Cerebellar cortex (tissue), 1 donor: ENCODE results near the gene GNAL.
A peak's percentile ranks its signal among the peaks of the same experiment; 100 is the strongest.
"Not testable (repeated sequence)": the region's sequence is repeated elsewhere in the genome, so short reads cannot be mapped to it uniquely, and the experiment has no call there.

Source experiments
- DNase-seq: peaks from one replicate; pipeline ENCODE4 v3.0.0-alpha.2; 2015; ENCODE audit warnings: low spot score

GNAL gene

GRCh38 chr18:11688972-11689668, at the start of gene GNAL:
TSS of gene GNAL (plus strand) at chr18:11689264. CDS start at chr18:11689564, 300 bp downstream.
- DNase-seq: peak; percentile 39

DNA sequence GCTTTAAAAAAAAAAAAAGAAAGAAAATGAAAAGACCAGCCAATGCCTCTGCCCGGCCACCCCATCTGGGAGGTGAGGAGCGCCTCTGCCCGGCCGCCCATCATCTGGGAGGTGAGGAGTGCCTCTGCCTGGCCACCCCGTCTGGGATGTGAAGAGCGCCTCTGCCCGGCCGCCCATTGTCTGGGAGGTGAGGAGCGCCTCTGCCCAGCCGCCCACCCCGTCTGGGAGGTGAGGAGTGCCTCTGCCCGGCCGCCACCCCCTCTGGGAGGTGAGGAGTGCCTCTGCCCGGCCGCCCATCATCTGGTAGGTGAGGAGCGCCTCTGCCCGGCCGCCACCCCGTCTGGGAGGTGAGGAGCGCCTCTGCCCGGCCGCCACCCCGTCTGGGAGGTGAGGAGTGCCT, 41.8 kb upstream of the GNAL start:
- DNase-seq: not testable (repeated sequence)

- DNase-seq: not testable (repeated sequence)
Measured at GRCh38 chr18:11647804-11648203, 41.3 kb upstream of the GNAL start.

DNA sequence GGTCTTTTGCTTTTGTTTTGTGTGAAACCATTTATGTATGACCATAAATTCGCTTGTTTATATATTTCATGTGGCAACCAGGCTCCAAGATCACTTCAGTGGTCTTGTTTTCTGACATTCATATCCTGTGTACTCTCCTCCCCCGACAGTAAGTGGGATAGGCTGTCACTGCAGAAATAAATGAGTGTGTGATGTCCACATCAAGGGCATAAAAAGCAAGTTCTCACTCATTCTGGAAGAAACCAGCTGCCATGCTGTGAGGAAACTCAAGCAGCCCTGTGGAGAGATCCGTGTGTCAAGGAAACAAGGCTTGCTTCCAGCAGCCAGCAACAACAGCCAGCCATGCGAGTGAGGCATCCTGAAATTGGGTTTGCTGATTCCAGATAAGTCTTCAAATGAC, 39.2 kb upstream of the GNAL start:
- no peak for DNase-seq

DNA sequence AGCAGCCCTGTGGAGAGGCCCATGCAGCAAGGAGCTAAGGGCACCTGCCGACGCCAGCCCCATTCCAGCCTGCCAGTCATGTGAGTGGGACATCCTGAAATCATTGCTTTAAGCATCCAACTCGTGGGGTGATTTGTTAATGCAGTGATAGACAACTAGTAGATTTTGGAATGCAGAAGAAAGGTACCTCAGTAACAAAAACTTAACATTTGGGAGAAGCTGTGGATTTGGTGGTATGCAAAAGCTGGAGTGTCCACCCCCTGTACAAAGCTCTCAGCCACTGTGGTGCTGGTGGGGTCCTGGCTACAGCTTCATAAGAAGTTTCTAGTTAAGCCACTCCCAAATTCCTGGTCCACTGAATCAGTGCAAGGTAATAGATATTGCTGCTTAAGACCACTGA, 37.2 kb upstream of the GNAL start:
- no peak for DNase-seq

DNA sequence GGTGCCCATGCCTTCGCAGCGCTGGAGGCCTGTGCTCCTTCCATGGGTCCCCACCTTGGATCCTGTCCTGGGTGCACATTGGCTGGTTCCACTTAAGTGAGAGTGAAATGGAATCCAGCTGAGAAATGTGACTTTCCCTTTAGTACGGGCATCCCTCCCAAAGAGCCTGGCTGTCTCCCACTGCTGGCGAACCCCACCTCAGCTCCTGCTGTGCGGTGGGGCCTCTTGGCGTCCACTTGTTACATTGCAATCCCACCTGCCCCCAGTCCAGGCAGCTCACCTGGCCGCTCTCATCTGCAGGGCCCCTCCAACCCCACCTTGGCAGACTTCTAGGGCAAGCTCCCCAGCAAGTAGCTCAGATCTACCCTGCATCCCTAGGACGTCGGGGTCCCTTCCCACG, 35.5 kb upstream of the GNAL start:
- DNase-seq: no peak

DNA sequence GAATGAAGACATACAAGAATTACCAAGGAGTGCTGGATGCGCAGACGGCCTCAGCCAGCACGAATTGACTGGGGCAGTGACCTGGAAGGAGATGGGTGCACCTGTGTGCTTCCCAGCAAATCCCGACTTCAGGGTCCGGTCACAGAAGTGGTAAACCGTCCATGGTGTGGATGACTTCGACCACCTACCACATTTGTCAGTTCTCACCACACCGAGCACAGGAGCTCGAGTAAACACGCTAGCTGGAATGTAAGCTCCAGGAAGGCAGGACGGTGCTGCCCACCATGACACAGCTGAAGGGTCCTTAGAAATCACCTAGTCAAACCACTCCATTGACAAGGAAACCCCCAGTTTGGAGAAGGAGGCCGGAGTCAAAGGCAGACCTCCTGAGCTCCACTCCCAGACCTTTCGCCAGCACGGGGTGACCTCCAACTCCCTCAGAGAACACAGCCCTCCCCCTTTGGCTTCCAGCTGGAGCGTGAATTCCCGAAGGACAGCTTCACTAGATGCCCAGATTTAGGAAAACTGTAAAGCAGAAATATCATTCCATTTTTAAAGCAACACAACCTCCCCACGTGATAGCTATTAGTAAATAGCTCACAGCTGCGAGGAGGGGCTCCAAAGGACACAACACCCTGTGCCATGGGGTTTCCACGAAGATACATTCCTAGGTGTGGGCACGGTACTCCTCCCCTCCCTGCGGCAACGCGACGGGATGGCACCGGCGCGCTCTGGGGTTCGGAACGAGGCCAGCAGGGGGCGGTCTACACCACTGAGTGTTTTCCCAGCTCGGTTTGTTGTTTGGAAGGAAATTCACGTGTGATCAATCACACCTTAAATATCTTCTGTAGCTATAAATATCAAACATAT, 34.1 kb upstream of the GNAL start:
- peak; percentile 22 for DNase-seq

- DNase-seq: no peak
Measured at GRCh38 chr18:11655606-11655932, 33.5 kb upstream of the GNAL start.

DNA sequence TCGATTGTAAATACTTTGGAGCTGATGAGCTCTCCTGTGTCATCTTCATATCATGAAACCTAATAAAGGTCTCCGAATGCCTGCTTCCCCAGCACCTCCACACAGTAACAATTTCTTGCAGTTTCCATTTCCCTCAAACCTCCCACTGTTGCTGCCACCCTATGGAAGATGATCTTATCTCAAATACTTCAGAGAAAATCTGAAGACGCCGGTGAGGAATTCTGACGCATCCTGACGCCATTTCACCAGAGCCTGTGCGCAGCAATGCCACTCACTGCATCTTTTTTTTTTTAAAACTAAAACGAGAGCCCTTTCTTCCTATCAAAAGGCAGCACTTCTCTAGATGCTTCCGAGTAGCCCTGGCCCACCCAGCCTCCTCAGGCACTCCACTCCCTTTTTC, 31.9 kb upstream of the GNAL start:
- no peak for DNase-seq

GRCh38 chr18:11657554-11657953, 31.5 kb upstream of the GNAL start:
- no peak for DNase-seq

DNA sequence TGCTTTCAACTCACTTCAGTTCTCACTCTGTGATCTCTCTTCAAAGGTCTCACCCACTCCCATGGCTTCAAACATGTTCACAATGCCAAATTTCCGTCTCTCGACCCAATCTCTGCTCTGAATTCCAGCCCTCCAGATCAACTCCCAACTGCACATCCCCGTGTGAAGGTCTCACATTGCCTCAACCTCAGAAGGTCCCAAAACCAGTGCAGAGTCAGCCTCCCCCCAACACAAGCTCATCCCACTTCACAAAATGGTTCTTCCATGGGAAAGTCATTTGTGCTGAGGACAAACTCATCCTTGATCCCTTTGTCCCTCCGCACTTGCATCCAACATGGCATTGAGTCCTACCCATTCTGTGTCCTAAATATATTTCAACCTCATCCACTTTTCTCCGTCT, 31.0 kb upstream of the GNAL start:
- DNase-seq: no peak

DNA sequence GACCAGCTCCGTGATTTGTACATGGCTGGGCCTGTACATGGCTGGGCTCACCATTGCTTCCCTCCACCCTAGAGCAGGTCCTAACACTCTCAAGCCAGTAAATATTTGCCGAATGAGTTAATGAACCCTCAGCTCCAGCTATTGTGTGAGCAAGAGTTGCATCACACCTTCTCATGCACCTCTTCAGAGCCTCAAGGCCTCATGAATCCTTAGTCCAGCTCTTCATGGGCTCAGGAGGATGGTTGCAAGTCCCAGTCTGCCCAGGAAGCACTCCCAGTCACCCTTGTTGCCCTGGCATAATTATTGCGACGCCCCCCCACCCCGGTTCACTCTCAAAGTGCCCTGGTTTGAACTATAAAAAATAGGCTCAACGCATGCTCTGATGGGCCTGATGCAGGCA, 30.1 kb upstream of the GNAL start:
- DNase-seq: no peak

- no peak for DNase-seq
Measured at GRCh38 chr18:11660691-11661090, 28.4 kb upstream of the GNAL start.

DNA sequence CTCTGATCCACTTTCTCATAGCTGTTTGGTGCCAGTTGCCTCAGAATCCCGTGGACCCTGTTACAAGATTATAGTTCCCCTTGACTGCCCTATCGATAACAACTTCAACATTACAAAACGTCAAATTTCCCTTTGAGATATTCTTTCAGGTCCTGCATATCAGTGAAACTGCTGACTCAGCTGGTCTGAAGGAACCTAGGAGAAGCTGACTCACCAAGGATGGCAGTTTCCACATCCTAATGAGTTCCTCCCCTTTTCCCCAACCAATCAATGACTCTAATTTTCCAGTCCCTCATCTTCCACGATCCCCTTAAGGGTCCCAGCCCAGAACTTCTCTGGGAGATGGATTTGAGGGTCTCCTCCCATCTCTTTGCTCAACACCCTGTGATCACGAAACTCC, 27.6 kb upstream of the GNAL start:
- DNase-seq: no peak

GRCh38 chr18:11663439-11664029, 25.5 kb upstream of the GNAL start:
- DNase-seq: no peak

DNA sequence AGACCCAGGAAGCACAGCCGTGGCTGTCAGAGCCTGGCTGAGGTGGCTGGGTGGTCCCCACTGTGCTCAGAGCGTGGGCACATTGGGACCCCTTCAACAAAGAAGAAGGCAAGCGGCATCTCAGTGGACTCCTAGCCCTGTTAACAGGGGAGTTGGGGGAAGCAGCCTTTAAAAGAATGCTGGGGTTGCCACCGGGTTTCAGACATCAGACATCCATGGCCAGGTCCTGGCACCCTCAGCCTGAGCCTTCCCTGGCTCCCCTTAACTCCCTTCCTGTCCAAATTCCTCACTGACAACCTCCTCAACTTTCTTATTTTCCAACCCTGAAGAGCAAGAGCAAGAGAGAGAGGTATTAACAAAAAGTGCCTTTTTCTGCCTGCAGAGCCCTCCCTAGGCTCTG, 24.8 kb upstream of the GNAL start:
- no peak for DNase-seq

- no peak for DNase-seq
Measured at GRCh38 chr18:11665146-11665545, 23.9 kb upstream of the GNAL start.

GRCh38 chr18:11665587-11665986, 23.5 kb upstream of the GNAL start:
- no peak for DNase-seq

DNA sequence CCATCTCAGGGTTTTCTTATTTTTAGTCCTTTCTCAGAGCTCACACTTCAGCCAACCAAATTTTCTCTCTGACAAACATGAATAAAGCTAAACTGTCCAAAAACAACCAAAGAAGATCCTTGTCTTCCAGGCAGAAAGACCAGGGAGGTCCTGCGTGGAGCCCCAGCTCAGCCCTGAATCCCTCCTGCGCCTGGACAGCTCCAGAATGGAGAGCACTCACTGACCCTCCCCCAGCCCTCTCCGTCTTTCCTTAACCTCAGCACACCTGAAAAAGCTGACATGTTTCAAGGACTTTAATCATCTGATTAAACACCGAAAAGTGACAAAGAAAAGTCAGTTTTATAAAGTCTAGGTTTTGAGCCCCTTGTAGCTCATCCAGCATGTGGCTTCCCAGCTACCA, 22.9 kb upstream of the GNAL start:
- no peak for DNase-seq

GRCh38 chr18:11666831-11667230, 22.2 kb upstream of the GNAL start:
- DNase-seq: no peak

- DNase-seq: no peak
Measured at GRCh38 chr18:11667578-11667977, 21.5 kb upstream of the GNAL start.

GRCh38 chr18:11668441-11669169, 20.5 kb upstream of the GNAL start:
- no peak for DNase-seq
